Measurements from ENCODE around the gene TEAD1. TPM values are rescaled to one million over a fixed set of nuclear protein-coding genes. Genes with fewer than 3 reads are reported as not detected.

The TEAD1 gene
- total RNA-seq, 6 experiments from 2014 or later, result 28.3 to 41.5 (median 32.2) TPM

GRCh38 chr11:12822392-12823022 lies 148.3 kb downstream of the TEAD1 start:
- intact Hi-C loops (cut with DNase I), result no loop called here
- Histone ChIP-seq H3K36me3 (no peaks in the 10 kb centered on the region), H3K4me1 (peaks cover 0 to 29% (median 13%) of the 10 kb centered on the region in 4 donors), H3K4me3 (no peak overlapping the region), H3K9me3 (no peaks in the 10 kb centered on the region), H3K27me3 (no peaks in the 10 kb centered on the region), H3K27ac (no peak overlapping the region)
- no peak for ATAC-seq
- DNase-seq, result no peak
- TF ChIP-seq POLR2A (IDR thresholded peaks at IDR 0.05), result no peak
- no peak for TF ChIP-seq CTCF (IDR thresholded peaks at IDR 0.05)
- WGBS (ENCODE audit: insufficient coverage, low coverage, low lambda C conversion rate, missing lambda C conversion rate), result 89% methylated on average over 4 of the region's 4 CpGs

- no peaks in the 10 kb centered on the region for H3K9me3 ChIP-seq
- TF ChIP-seq POLR2A (IDR thresholded peaks at IDR 0.05) (no peak), CTCF (IDR thresholded peaks at IDR 0.05) (peak in 2 of 4 donors; percentile 7 to 16)
- ATAC-seq (peak; percentile 64 to 77 (median 72)), DNase-seq (peak; percentile 49 to 86 (median 78))
- H3K27me3 ChIP-seq, result no peaks in the 10 kb centered on the region
- H3K4me1 ChIP-seq, result peaks cover 0 to 40% (median 14%) of the 10 kb centered on the region in 4 donors
- intact Hi-C loops (cut with DNase I), result no loop called here
- H3K36me3 ChIP-seq, result no peaks in the 10 kb centered on the region
- peak overlapping the region in 2 of 3 donors; percentile 68 to 72 for H3K27ac ChIP-seq
- peak overlapping the region in 1 of 3 donors; percentile 16 for H3K4me3 ChIP-seq
- WGBS (ENCODE audit: insufficient coverage, low coverage, low lambda C conversion rate, missing lambda C conversion rate), result 12% methylated on average over 10 of the region's 10 CpGs
Observed at GRCh38 chr11:12824281-12825041, 150.2 kb downstream of the TEAD1 start.

- 83% methylated on average over 2 of the region's 2 CpGs for WGBS (ENCODE audit: insufficient coverage, low coverage, low lambda C conversion rate, missing lambda C conversion rate)
Observed at GRCh38 chr11:12826441-12826840, 152.2 kb downstream of the TEAD1 start.

GRCh38 chr11:12827369-12827768 lies 153.1 kb downstream of the TEAD1 start:
- DNase-seq (no peak), ATAC-seq (no peak)
- TF ChIP-seq POLR2A (IDR thresholded peaks at IDR 0.05) (no peak), CTCF (IDR thresholded peaks at IDR 0.05) (no peak)
- intact Hi-C loops (cut with DNase I), result no loop called here
- Histone ChIP-seq H3K4me3 (peak overlapping the region; percentile 34 to 53 (median 50)), H3K9me3 (no peaks in the 10 kb centered on the region), H3K27ac (peak overlapping the region; percentile 57 to 95 (median 83)), H3K36me3 (no peaks in the 10 kb centered on the region), H3K27me3 (no peaks in the 10 kb centered on the region), H3K4me1 (peaks cover 0 to 47% (median 14%) of the 10 kb centered on the region in 4 donors)
- 30% methylated on average over 1 of the region's 1 CpG for WGBS (ENCODE audit: insufficient coverage, low coverage, low lambda C conversion rate, missing lambda C conversion rate)

More at GRCh38 chr11:12826441-12826840, 152.2 kb downstream of the TEAD1 start:
- H3K27me3 ChIP-seq, result no peaks in the 10 kb centered on the region
- TF ChIP-seq POLR2A (IDR thresholded peaks at IDR 0.05) (no peak), CTCF (IDR thresholded peaks at IDR 0.05) (no peak)
- no peak overlapping the region for H3K4me3 ChIP-seq
- no peaks in the 10 kb centered on the region for H3K36me3 ChIP-seq
- peaks cover 0 to 45% (median 14%) of the 10 kb centered on the region in 4 donors for H3K4me1 ChIP-seq
- intact Hi-C loops (cut with DNase I), result no loop called here
- no peaks in the 10 kb centered on the region for H3K9me3 ChIP-seq
- ATAC-seq, result no peak
- H3K27ac ChIP-seq, result peak overlapping the region in 1 of 3 donors; percentile 95
- no peak for DNase-seq
